ENCODE results near the gene EMC6. TPM values are rescaled to one million over a fixed set of nuclear protein-coding genes. Genes with fewer than 3 reads are reported as not detected.

The EMC6 gene
- total and polyA plus RNA-seq, 4 experiments from 2014 or later, result 27.8 to 104 (median 52.6) TPM

- Histone ChIP-seq H3K36me3 (ENCODE audit: insufficient read depth, low read length) (peaks cover 9% of the 10 kb centered on the region), H3K4me1 (ENCODE audit: insufficient read depth, low read length) (peaks cover 19% of the 10 kb centered on the region), H3K27me3 (ENCODE audit: insufficient read depth, low read length) (no peaks in the 10 kb centered on the region), H3K27ac (ENCODE audit: low read depth, low read length) (no peak overlapping the region), H3K9me3 (ENCODE audit: control insufficient read depth in 1 of 2, low read length in 2 of 2) (no peaks in the 10 kb centered on the region), H3K4me3 (ENCODE audit: low read length in 2 of 2) (no peak overlapping the region)
- H3K27me3 Mint-ChIP-seq, result no peaks in the 10 kb centered on the region
- peaks cover 0 to 13% of the 10 kb centered on the region in 2 donors for H3K36me3 Mint-ChIP-seq
- POLR2A ChIA-PET (ENCODE audit: partially characterized antibody), result interaction anchor here (1.4 kb wide), 1 partner anchor 24 kb away, joined by 3 read pairs; the partner anchor contains the start of gene P2RX5
- H3K9me3 Mint-ChIP-seq, result no peaks in the 10 kb centered on the region
- intact Hi-C loops (cut with micrococcal nuclease), result no loop called here
- H3K4me3 Mint-ChIP-seq, result no peak overlapping the region
- no peak overlapping the region for H3K27ac Mint-ChIP-seq
- CTCF ChIA-PET (ENCODE audit: partially characterized antibody), result no interaction called here
- no peak for DNase-seq
- H3K4me1 Mint-ChIP-seq, result peaks cover 10 to 22% (median 13%) of the 10 kb centered on the region in 4 donors
Measured at GRCh38 chr17:3672571-3672970, 4.0 kb downstream of the EMC6 start.

GRCh38 chr17:3675886-3676285 is 7.3 kb downstream of the EMC6 start:
- Mint-ChIP-seq H3K27me3 (no peaks in the 10 kb centered on the region), H3K9me3 (no peaks in the 10 kb centered on the region), H3K4me3 (no peak overlapping the region), H3K4me1 (peaks cover 0 to 11% (median 6%) of the 10 kb centered on the region in 4 donors), H3K36me3 (peaks cover 0 to 15% of the 10 kb centered on the region in 2 donors), H3K27ac (no peak overlapping the region)
- H3K4me1 ChIP-seq (ENCODE audit: insufficient read depth, low read length), result no peaks in the 10 kb centered on the region
- H3K36me3 ChIP-seq (ENCODE audit: insufficient read depth, low read length), result peaks cover 16% of the 10 kb centered on the region
- H3K4me3 ChIP-seq (ENCODE audit: low read length in 2 of 2), result no peak overlapping the region
- DNase-seq, result no peak
- no peaks in the 10 kb centered on the region for H3K27me3 ChIP-seq (ENCODE audit: insufficient read depth, low read length)
- no peak overlapping the region for H3K27ac ChIP-seq (ENCODE audit: low read depth, low read length)
- POLR2A ChIA-PET (ENCODE audit: partially characterized antibody), result no interaction called here
- CTCF ChIA-PET (ENCODE audit: partially characterized antibody), result no interaction called here
- intact Hi-C loops (cut with micrococcal nuclease), result no loop called here
- no peaks in the 10 kb centered on the region for H3K9me3 ChIP-seq (ENCODE audit: control insufficient read depth in 1 of 2, low read length in 2 of 2)

GRCh38 chr17:3678095-3678820 is 9.6 kb downstream of the EMC6 start:
- Mint-ChIP-seq H3K27ac (peak overlapping the region in 1 of 7 donors; percentile 57), H3K4me3 (no peak overlapping the region), H3K9me3 (no peaks in the 10 kb centered on the region), H3K4me1 (peaks cover 5 to 23% (median 6%) of the 10 kb centered on the region in 4 donors), H3K36me3 (peaks cover 0 to 13% of the 10 kb centered on the region in 2 donors), H3K27me3 (no peaks in the 10 kb centered on the region)
- peaks cover 16% of the 10 kb centered on the region for H3K36me3 ChIP-seq (ENCODE audit: insufficient read depth, low read length)
- no peak for DNase-seq
- H3K4me3 ChIP-seq (ENCODE audit: low read length in 2 of 2), result no peak overlapping the region
- POLR2A ChIA-PET (ENCODE audit: partially characterized antibody), result interaction anchor here (1.2 to 1.6 kb wide), 2 partner anchors 9 to 17 kb away, joined by 3 read pairs; partner anchors contain the start of genes EMC6 and P2RX5
- peaks cover 8% of the 10 kb centered on the region for H3K4me1 ChIP-seq (ENCODE audit: insufficient read depth, low read length)
- intact Hi-C loops (cut with micrococcal nuclease), result no loop called here
- CTCF ChIA-PET (ENCODE audit: partially characterized antibody), result interaction anchor here (1.6 kb wide), 1 partner anchor 149 kb away, joined by 4 read pairs; no protein-coding TSS in a partner anchor
- H3K9me3 ChIP-seq (ENCODE audit: control insufficient read depth in 1 of 2, low read length in 2 of 2), result no peaks in the 10 kb centered on the region
- H3K27ac ChIP-seq (ENCODE audit: low read depth, low read length), result no peak overlapping the region
- no peaks in the 10 kb centered on the region for H3K27me3 ChIP-seq (ENCODE audit: insufficient read depth, low read length)

GRCh38 chr17:3678821-3679530 is 10.4 kb downstream of the EMC6 start:
- H3K4me3 Mint-ChIP-seq, result no peak overlapping the region
- Histone ChIP-seq H3K27ac (ENCODE audit: low read depth, low read length) (no peak overlapping the region), H3K4me3 (ENCODE audit: low read length in 2 of 2) (no peak overlapping the region), H3K9me3 (ENCODE audit: control insufficient read depth in 1 of 2, low read length in 2 of 2) (no peaks in the 10 kb centered on the region), H3K4me1 (ENCODE audit: insufficient read depth, low read length) (peaks cover 9% of the 10 kb centered on the region), H3K36me3 (ENCODE audit: insufficient read depth, low read length) (peaks cover 16% of the 10 kb centered on the region), H3K27me3 (ENCODE audit: insufficient read depth, low read length) (no peaks in the 10 kb centered on the region)
- no peaks in the 10 kb centered on the region for H3K27me3 Mint-ChIP-seq
- H3K4me1 Mint-ChIP-seq, result peaks cover 6 to 25% (median 7%) of the 10 kb centered on the region in 4 donors
- CTCF ChIA-PET (ENCODE audit: partially characterized antibody), result interaction anchor here (0.8 to 1.2 kb wide), 2 partner anchors 18 to 59 kb away, joined by 3 read pairs; no protein-coding TSS in a partner anchor
- intact Hi-C loops (cut with micrococcal nuclease), result no loop called here
- no peak for DNase-seq
- H3K27ac Mint-ChIP-seq, result no peak overlapping the region
- H3K9me3 Mint-ChIP-seq, result no peaks in the 10 kb centered on the region
- POLR2A ChIA-PET (ENCODE audit: partially characterized antibody), result interaction anchor here (1.6 kb wide), 1 partner anchor 32 kb away, joined by 4 read pairs; no protein-coding TSS in a partner anchor
- H3K36me3 Mint-ChIP-seq, result peaks cover 0 to 13% of the 10 kb centered on the region in 2 donors

GRCh38 chr17:3679531-3680126 is 11.0 kb downstream of the EMC6 start:
- intact Hi-C loops (cut with micrococcal nuclease), result loop anchor here (5.0 kb wide), 1 partner anchor 168 kb away; the partner anchor contains the start of gene NCBP3
- Histone ChIP-seq H3K9me3 (ENCODE audit: control insufficient read depth in 1 of 2, low read length in 2 of 2) (no peaks in the 10 kb centered on the region), H3K4me1 (ENCODE audit: insufficient read depth, low read length) (peaks cover 9% of the 10 kb centered on the region), H3K27me3 (ENCODE audit: insufficient read depth, low read length) (no peaks in the 10 kb centered on the region), H3K4me3 (ENCODE audit: low read length in 2 of 2) (no peak overlapping the region), H3K27ac (ENCODE audit: low read depth, low read length) (no peak overlapping the region), H3K36me3 (ENCODE audit: insufficient read depth, low read length) (peaks cover 16% of the 10 kb centered on the region)
- Mint-ChIP-seq H3K27me3 (no peaks in the 10 kb centered on the region), H3K36me3 (peaks cover 0 to 13% of the 10 kb centered on the region in 2 donors), H3K9me3 (no peaks in the 10 kb centered on the region), H3K4me3 (no peak overlapping the region), H3K27ac (peak overlapping the region in 3 of 7 donors; percentile 36 to 50 (median 41)), H3K4me1 (peaks cover 6 to 25% (median 7%) of the 10 kb centered on the region in 4 donors)
- DNase-seq, result no peak
- CTCF ChIA-PET (ENCODE audit: partially characterized antibody), result interaction anchor here (0.8 to 1.2 kb wide), 2 partner anchors 19 to 58 kb away, joined by 3 read pairs; no protein-coding TSS in a partner anchor
- POLR2A ChIA-PET (ENCODE audit: partially characterized antibody), result interaction anchor here (1.6 kb wide), 1 partner anchor 31 kb away, joined by 4 read pairs; no protein-coding TSS in a partner anchor

- H3K9me3 Mint-ChIP-seq, result no peaks in the 10 kb centered on the region
- CTCF ChIA-PET (ENCODE audit: partially characterized antibody), result interaction anchor here (3.3 kb wide), 1 partner anchor 146 kb away, joined by 36 read pairs; no protein-coding TSS in a partner anchor
- H3K36me3 Mint-ChIP-seq, result peaks cover 0 to 11% of the 10 kb centered on the region in 2 donors
- H3K4me3 ChIP-seq (ENCODE audit: low read length in 2 of 2), result no peak overlapping the region
- peaks cover 9% of the 10 kb centered on the region for H3K4me1 ChIP-seq (ENCODE audit: insufficient read depth, low read length)
- no peaks in the 10 kb centered on the region for H3K27me3 Mint-ChIP-seq
- peaks cover 15% of the 10 kb centered on the region for H3K36me3 ChIP-seq (ENCODE audit: insufficient read depth, low read length)
- POLR2A ChIA-PET (ENCODE audit: partially characterized antibody), result interaction anchor here (1.6 kb wide), 1 partner anchor 30 kb away, joined by 4 read pairs; no protein-coding TSS in a partner anchor
- no peak overlapping the region for H3K27ac ChIP-seq (ENCODE audit: low read depth, low read length)
- no peaks in the 10 kb centered on the region for H3K9me3 ChIP-seq (ENCODE audit: control insufficient read depth in 1 of 2, low read length in 2 of 2)
- H3K27ac Mint-ChIP-seq, result no peak overlapping the region
- no peaks in the 10 kb centered on the region for H3K27me3 ChIP-seq (ENCODE audit: insufficient read depth, low read length)
- intact Hi-C loops (cut with micrococcal nuclease), result loop anchor here (5.0 kb wide), 1 partner anchor 166 kb away; the partner anchor contains the start of gene NCBP3
- DNase-seq, result no peak
- peaks cover 6 to 25% (median 7%) of the 10 kb centered on the region in 4 donors for H3K4me1 Mint-ChIP-seq
- no peak overlapping the region for H3K4me3 Mint-ChIP-seq
Measured at GRCh38 chr17:3681057-3681456, 12.4 kb downstream of the EMC6 start.
